ENCODE measurements around the gene JAZF1.

- TF ChIP-seq CTCF (IDR thresholded peaks at IDR 0.05): no peak
- TF ChIP-seq POLR2A (IDR thresholded peaks at IDR 0.05): no peak
- TF ChIP-seq EP300 (IDR thresholded peaks at IDR 0.05): no peak
These were observed 208.3 kb downstream of the JAZF1 start for GRCh38 chr7:27972276-27972675.
